ENCODE results near the gene OR2A5.
"Not testable (repeated sequence)": the region's sequence is repeated elsewhere in the genome, so short reads cannot be mapped to it uniquely, and the experiment has no call there.

The OR2A5 gene

DNA sequence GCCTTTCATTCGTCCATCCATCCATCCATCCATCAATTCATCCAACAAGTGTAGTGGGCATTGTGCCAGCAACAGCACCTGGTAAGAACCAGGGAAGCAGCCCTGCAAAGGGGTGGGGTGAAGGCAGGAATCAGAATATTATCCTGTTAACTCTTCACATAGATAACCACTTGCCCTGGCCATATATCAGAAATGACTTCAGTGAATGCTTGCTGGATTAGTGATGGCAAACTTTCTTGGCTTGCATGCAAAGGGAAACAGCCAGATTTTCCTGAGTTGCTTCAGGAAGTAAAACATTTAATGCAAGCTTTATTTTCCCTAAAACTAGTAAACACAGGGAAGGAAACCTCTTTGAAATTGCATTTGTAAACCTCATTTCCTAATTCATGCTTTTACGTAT is 743 bp downstream of the OR2A5 start:
- H3K4me2 ChIP-seq (ENCODE audit: low read length): no peak overlapping the region
- TF ChIP-seq EZH2phosphoT487 (IDR thresholded peaks at IDR 0.05; ENCODE audit: borderline replicate concordance, low read length): no peak
- TF ChIP-seq, protein P1, sequence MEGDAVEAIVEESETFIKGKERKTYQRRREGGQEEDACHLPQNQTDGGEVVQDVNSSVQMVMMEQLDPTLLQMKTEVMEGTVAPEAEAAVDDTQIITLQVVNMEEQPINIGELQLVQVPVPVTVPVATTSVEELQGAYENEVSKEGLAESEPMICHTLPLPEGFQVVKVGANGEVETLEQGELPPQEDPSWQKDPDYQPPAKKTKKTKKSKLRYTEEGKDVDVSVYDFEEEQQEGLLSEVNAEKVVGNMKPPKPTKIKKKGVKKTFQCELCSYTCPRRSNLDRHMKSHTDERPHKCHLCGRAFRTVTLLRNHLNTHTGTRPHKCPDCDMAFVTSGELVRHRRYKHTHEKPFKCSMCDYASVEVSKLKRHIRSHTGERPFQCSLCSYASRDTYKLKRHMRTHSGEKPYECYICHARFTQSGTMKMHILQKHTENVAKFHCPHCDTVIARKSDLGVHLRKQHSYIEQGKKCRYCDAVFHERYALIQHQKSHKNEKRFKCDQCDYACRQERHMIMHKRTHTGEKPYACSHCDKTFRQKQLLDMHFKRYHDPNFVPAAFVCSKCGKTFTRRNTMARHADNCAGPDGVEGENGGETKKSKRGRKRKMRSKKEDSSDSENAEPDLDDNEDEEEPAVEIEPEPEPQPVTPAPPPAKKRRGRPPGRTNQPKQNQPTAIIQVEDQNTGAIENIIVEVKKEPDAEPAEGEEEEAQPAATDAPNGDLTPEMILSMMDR (IDR thresholded peaks at IDR 0.05; ENCODE audit: low read depth, low read length, poor library complexity, severe bottlenecking): no peak
- no peaks in the 10 kb centered on the region for H3K9me2 ChIP-seq (replicated peaks; ENCODE audit: control insufficient read depth, low read length)
- H3K9me3 ChIP-seq (ENCODE audit: control insufficient read depth, insufficient read depth, low read length): no peaks in the 10 kb centered on the region
- H3K4me1 ChIP-seq (ENCODE audit: control insufficient read depth, low read length): no peaks in the 10 kb centered on the region
- no peak overlapping the region for H3K27ac ChIP-seq (ENCODE audit: low read depth, low read length)
- no peaks in the 10 kb centered on the region for H4K20me1 ChIP-seq (ENCODE audit: control insufficient read depth, insufficient read depth, low read depth, low read length)
- H3K36me3 ChIP-seq (ENCODE audit: control insufficient read depth, low read length): no peaks in the 10 kb centered on the region
- no peak overlapping the region for H3K4me3 ChIP-seq (ENCODE audit: low read length)
- H3F3A ChIP-seq (ENCODE audit: control insufficient read depth, insufficient read depth): no peaks in the 10 kb centered on the region
- no peaks in the 10 kb centered on the region for H3K27me3 ChIP-seq (ENCODE audit: control insufficient read depth, low read length)
- H3K79me2 ChIP-seq (ENCODE audit: control insufficient read depth, low read length): no peaks in the 10 kb centered on the region

GRCh38 chr7:144050093-144050492 is 1.3 kb downstream of the OR2A5 start:
- Histone ChIP-seq H3K4me2 (ENCODE audit: low read length) (no peak overlapping the region), H3K27me3 (ENCODE audit: control insufficient read depth, low read length) (no peaks in the 10 kb centered on the region), H3K36me3 (ENCODE audit: control insufficient read depth, low read length) (no peaks in the 10 kb centered on the region), H3K27ac (ENCODE audit: low read depth, low read length) (no peak overlapping the region), H3K4me3 (ENCODE audit: low read length) (no peak overlapping the region), H3F3A (ENCODE audit: control insufficient read depth, insufficient read depth) (no peaks in the 10 kb centered on the region), H3K4me1 (ENCODE audit: control insufficient read depth, low read length) (no peaks in the 10 kb centered on the region), H3K9me2 (replicated peaks; ENCODE audit: control insufficient read depth, low read length) (no peaks in the 10 kb centered on the region), H3K9me3 (ENCODE audit: control insufficient read depth, insufficient read depth, low read length) (no peaks in the 10 kb centered on the region), H3K79me2 (ENCODE audit: control insufficient read depth, low read length) (no peaks in the 10 kb centered on the region), H4K20me1 (ENCODE audit: control insufficient read depth, insufficient read depth, low read depth, low read length) (no peaks in the 10 kb centered on the region)
- TF ChIP-seq EZH2phosphoT487 (IDR thresholded peaks at IDR 0.05; ENCODE audit: borderline replicate concordance, low read length): no peak
- TF ChIP-seq, protein P1 (IDR thresholded peaks at IDR 0.05; ENCODE audit: low read depth, low read length, poor library complexity, severe bottlenecking): no peak

DNA sequence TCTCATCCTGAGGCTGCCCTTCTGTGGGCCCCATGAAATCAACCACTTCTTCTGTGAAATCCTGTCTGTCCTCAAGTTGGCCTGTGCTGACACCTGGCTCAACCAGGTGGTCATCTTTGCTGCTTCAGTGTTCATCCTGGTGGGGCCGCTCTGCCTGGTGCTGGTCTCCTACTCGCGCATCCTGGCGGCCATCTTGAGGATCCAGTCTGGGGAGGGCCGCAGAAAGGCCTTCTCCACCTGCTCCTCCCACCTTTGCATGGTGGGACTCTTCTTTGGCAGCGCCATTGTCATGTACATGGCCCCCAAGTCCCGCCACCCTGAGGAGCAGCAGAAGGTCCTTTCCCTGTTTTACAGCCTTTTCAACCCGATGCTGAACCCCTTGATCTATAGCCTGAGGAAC is 2.1 kb downstream of the OR2A5 start:
- H3K79me2 ChIP-seq (ENCODE audit: control insufficient read depth, low read length); H3K36me3 ChIP-seq (ENCODE audit: control insufficient read depth, low read length); H3K27me3 ChIP-seq (ENCODE audit: control insufficient read depth, low read length); H3K27ac ChIP-seq (ENCODE audit: low read depth, low read length); H3F3A ChIP-seq (ENCODE audit: control insufficient read depth, insufficient read depth); H3K4me3 ChIP-seq (ENCODE audit: low read length); H3K9me2 ChIP-seq (replicated peaks; ENCODE audit: control insufficient read depth, low read length); H3K4me1 ChIP-seq (ENCODE audit: control insufficient read depth, low read length); H3K9me3 ChIP-seq (ENCODE audit: control insufficient read depth, insufficient read depth, low read length); H3K4me2 ChIP-seq (ENCODE audit: low read length); H4K20me1 ChIP-seq (ENCODE audit: control insufficient read depth, insufficient read depth, low read depth, low read length): not testable (repeated sequence)

GRCh38 chr7:144057954-144058353 is 9.2 kb downstream of the OR2A5 start:
- no peaks in the 10 kb centered on the region for H3K9me3 ChIP-seq (ENCODE audit: control insufficient read depth, insufficient read depth, low read length)
- H3K4me2 ChIP-seq (ENCODE audit: low read length): no peak overlapping the region
- no peak overlapping the region for H3K4me3 ChIP-seq (ENCODE audit: low read length)
- H4K20me1 ChIP-seq (ENCODE audit: control insufficient read depth, insufficient read depth, low read depth, low read length): no peaks in the 10 kb centered on the region
- H3K9me2 ChIP-seq (replicated peaks; ENCODE audit: control insufficient read depth, low read length): no peaks in the 10 kb centered on the region
- H3K4me1 ChIP-seq (ENCODE audit: control insufficient read depth, low read length): no peaks in the 10 kb centered on the region
- H3K79me2 ChIP-seq (ENCODE audit: control insufficient read depth, low read length): no peaks in the 10 kb centered on the region
- no peak overlapping the region for H3K27ac ChIP-seq (ENCODE audit: low read depth, low read length)
- H3K36me3 ChIP-seq (ENCODE audit: control insufficient read depth, low read length): no peaks in the 10 kb centered on the region
- H3F3A ChIP-seq (ENCODE audit: control insufficient read depth, insufficient read depth): no peaks in the 10 kb centered on the region
- no peaks in the 10 kb centered on the region for H3K27me3 ChIP-seq (ENCODE audit: control insufficient read depth, low read length)
- TF ChIP-seq EZH2phosphoT487 (IDR thresholded peaks at IDR 0.05; ENCODE audit: borderline replicate concordance, low read length): no peak
- TF ChIP-seq, protein P1 (IDR thresholded peaks at IDR 0.05; ENCODE audit: low read depth, low read length, poor library complexity, severe bottlenecking): no peak
